Liver (tissue), 9 donors: Measurements from ENCODE around the gene NPPC. TPM values are rescaled to one million over a fixed set of nuclear protein-coding genes. Genes with fewer than 3 reads are reported as not detected.
"Not testable (repeated sequence)": the region's sequence is repeated elsewhere in the genome, so short reads cannot be mapped to it uniquely, and the experiment has no call there.

Experiments used
- DNase-seq: peaks from one replicate; pipeline ENCODE4 v3.0.0-alpha.2; 2017; ENCODE audit warnings: low spot score
- H3K27ac ChIP-seq, 2 donors: one replicate each; pipeline ENCODE4 v1.7.0; 2013; ENCODE audit warnings: inconsistent platforms in 2 of 2, low read length in 2 of 2, control low read depth in 1 of 2, low read depth in 1 of 2, mild to moderate bottlenecking in 1 of 2
- H3K27me3 ChIP-seq, 4 donors: one replicate each; pipeline versions ENCODE4 v1.6.1 to v1.7.0; 2013; ENCODE audit warnings: low read length in 3 of 4, inconsistent platforms in 1 of 4, mild to moderate bottlenecking in 1 of 4, moderate library complexity in 1 of 4; ENCODE audit not compliant: control insufficient read depth in 4 of 4, insufficient read depth in 4 of 4
- H3K36me3 ChIP-seq, 4 donors: one replicate each; pipeline versions ENCODE4 v1.6.1 to v1.7.0; 2013; ENCODE audit warnings: low read length in 3 of 4, mild to moderate bottlenecking in 3 of 4, low read depth in 1 of 4, moderate library complexity in 1 of 4; ENCODE audit not compliant: control insufficient read depth in 4 of 4, insufficient read depth in 3 of 4
- H3K4me1 ChIP-seq, 4 donors: one replicate each; pipeline versions ENCODE4 v1.6.1 to v1.7.0; 2013; ENCODE audit warnings: low read length in 3 of 4, mild to moderate bottlenecking in 3 of 4, moderate library complexity in 1 of 4; ENCODE audit not compliant: control insufficient read depth in 4 of 4, insufficient read depth in 4 of 4
- H3K4me3 ChIP-seq, 3 donors: one replicate each; pipeline versions ENCODE4 v1.6.1 to v1.7.0; 2013; ENCODE audit warnings: low read length in 3 of 3, control low read depth in 1 of 3, low read depth in 1 of 3, mild to moderate bottlenecking in 1 of 3
- H3K9ac ChIP-seq, 2 donors: one replicate each; pipeline ENCODE4 v1.7.0; 2013; ENCODE audit warnings: low read length in 2 of 2, mild to moderate bottlenecking in 2 of 2, moderate library complexity in 2 of 2, control low read depth in 1 of 2, low read depth in 1 of 2
- H3K9me3 ChIP-seq, 4 donors: one replicate each; pipeline versions ENCODE4 v1.6.1 to v1.7.0; 2013; ENCODE audit warnings: low read length in 3 of 4; ENCODE audit not compliant: control insufficient read depth in 4 of 4
- FOXA1 ChIP-seq: IDR thresholded peaks from 2 replicates; pipeline ENCODE4 v1.6.1; 2016; ENCODE audit warnings: antibody characterized with exemption
- FOXA2 ChIP-seq: IDR thresholded peaks from 2 replicates; pipeline ENCODE4 v1.6.1; 2016; ENCODE audit warnings: antibody characterized with exemption
- HNF4A ChIP-seq, 2 donors: conservative IDR thresholded peaks; 2 replicates each; pipeline ENCODE4 v1.6.1; 2016; ENCODE audit warnings: antibody characterized with exemption in 2 of 2, mild to moderate bottlenecking in 2 of 2
- HNF4G ChIP-seq: IDR thresholded peaks from 2 replicates; pipeline ENCODE4 v1.6.1; 2016; ENCODE audit warnings: antibody characterized with exemption
- NR2F2 ChIP-seq: IDR thresholded peaks from 2 replicates; pipeline ENCODE4 v1.6.1; 2016; ENCODE audit warnings: antibody characterized with exemption
- TAF1 ChIP-seq: conservative IDR thresholded peaks from 2 replicates; pipeline ENCODE4 v1.6.1; 2016; ENCODE audit warnings: antibody characterized with exemption, mild to moderate bottlenecking
- WGBS: extraction: QIAGEN DNeasy Blood & Tissue Kit; methylation state at CpG from one replicate; pipeline ENCODE4 v1.1.7; 2013; 5-methylcytosine and 5-hydroxymethylcytosine counted together
- polyA plus RNA-seq, 2 donors: library from polyadenylated mRNA; stranded (reverse) in 1 of 2; unstranded in 1 of 2; fragments of 200-250 nt in 1 of 2; fragments of >200 nt in 1 of 2; fragmentation: Nextera tagmentation in 1 of 2; extraction: Ambion mirVana in 1 of 2; gene quantifications; one replicate each; pipeline versions ENCODE4 v1.2.1 to v1.2.3, GENCODE V29; 2013 to 2015
- total RNA-seq, 2 donors: library from RNA; depleted of rRNA; stranded (reverse); fragments of >200 nt; gene quantifications; one replicate each; pipeline ENCODE4 v1.2.3, GENCODE V29; 2014
- TF ChIP-seq, protein P1 (sequence below): IDR thresholded peaks from 2 replicates; pipeline ENCODE4 v1.6.1; 2016; ENCODE audit warnings: antibody characterized with exemption
- TF ChIP-seq, protein P2 (sequence below): IDR thresholded peaks from 2 replicates; pipeline ENCODE4 v1.6.1; 2016; ENCODE audit warnings: antibody characterized with exemption
- TF ChIP-seq, protein P3 (sequence below): IDR thresholded peaks from 2 replicates; pipeline ENCODE4 v1.6.1; 2016; ENCODE audit warnings: antibody characterized with exemption, mild to moderate bottlenecking
- TF ChIP-seq, protein P4 (sequence below): fragments of 150-350 bp; IDR thresholded peaks from 2 replicates; pipeline ENCODE4 v1.5.1; 2017; ENCODE audit warnings: improper control_type of control experiment, low read depth, low read length; ENCODE audit not compliant: missing input control
- donor health status: healthy.
- donor health status: healthy.
- donor health status: healthy.
- donor health status: healthy.
- donor health status: healthy.

The NPPC gene
- total and polyA plus RNA-seq, 4 donors = 0.47 TPM; not detected in 3

DNA sequence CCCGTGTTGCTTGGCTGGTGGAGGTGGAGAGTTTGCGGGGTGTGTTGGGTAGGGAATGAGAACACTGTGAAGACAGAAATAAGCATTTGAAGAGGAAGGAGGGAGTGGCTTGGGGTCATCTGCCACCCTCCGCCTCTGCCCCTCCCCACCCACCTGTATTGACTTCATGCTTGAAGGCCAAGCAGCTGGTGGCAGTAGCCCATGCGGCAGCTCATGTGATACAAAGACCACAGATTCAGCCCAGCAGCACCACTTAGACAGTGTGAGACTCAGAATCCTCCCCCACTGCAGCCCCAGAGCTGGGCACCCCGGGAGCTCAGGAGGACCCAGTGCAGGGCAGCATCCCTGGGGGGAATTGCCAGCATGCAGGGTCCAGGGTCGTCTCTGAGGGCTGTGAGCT lies 15.4 kb downstream of the NPPC start:
- H3K27me3 ChIP-seq = no peaks in the 10 kb centered on the region
- 77% methylated on average over 6 of the region's 6 CpGs for whole genome bisulfite sequencing
- TF ChIP-seq, protein P1, sequence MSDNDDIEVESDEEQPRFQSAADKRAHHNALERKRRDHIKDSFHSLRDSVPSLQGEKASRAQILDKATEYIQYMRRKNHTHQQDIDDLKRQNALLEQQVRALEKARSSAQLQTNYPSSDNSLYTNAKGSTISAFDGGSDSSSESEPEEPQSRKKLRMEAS = no peak
- TF ChIP-seq TAF1 (no peak), NR2F2 (no peak), FOXA1 (no peak), HNF4A (conservative IDR thresholded peaks at IDR 0.05) (no peak)
- TF ChIP-seq, protein P2, sequence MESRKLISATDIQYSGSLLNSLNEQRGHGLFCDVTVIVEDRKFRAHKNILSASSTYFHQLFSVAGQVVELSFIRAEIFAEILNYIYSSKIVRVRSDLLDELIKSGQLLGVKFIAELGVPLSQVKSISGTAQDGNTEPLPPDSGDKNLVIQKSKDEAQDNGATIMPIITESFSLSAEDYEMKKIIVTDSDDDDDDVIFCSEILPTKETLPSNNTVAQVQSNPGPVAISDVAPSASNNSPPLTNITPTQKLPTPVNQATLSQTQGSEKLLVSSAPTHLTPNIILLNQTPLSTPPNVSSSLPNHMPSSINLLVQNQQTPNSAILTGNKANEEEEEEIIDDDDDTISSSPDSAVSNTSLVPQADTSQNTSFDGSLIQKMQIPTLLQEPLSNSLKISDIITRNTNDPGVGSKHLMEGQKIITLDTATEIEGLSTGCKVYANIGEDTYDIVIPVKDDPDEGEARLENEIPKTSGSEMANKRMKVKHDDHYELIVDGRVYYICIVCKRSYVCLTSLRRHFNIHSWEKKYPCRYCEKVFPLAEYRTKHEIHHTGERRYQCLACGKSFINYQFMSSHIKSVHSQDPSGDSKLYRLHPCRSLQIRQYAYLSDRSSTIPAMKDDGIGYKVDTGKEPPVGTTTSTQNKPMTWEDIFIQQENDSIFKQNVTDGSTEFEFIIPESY = no peak
- TF ChIP-seq, protein P3, sequence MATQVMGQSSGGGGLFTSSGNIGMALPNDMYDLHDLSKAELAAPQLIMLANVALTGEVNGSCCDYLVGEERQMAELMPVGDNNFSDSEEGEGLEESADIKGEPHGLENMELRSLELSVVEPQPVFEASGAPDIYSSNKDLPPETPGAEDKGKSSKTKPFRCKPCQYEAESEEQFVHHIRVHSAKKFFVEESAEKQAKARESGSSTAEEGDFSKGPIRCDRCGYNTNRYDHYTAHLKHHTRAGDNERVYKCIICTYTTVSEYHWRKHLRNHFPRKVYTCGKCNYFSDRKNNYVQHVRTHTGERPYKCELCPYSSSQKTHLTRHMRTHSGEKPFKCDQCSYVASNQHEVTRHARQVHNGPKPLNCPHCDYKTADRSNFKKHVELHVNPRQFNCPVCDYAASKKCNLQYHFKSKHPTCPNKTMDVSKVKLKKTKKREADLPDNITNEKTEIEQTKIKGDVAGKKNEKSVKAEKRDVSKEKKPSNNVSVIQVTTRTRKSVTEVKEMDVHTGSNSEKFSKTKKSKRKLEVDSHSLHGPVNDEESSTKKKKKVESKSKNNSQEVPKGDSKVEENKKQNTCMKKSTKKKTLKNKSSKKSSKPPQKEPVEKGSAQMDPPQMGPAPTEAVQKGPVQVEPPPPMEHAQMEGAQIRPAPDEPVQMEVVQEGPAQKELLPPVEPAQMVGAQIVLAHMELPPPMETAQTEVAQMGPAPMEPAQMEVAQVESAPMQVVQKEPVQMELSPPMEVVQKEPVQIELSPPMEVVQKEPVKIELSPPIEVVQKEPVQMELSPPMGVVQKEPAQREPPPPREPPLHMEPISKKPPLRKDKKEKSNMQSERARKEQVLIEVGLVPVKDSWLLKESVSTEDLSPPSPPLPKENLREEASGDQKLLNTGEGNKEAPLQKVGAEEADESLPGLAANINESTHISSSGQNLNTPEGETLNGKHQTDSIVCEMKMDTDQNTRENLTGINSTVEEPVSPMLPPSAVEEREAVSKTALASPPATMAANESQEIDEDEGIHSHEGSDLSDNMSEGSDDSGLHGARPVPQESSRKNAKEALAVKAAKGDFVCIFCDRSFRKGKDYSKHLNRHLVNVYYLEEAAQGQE = no peak
- TF ChIP-seq, protein P4, sequence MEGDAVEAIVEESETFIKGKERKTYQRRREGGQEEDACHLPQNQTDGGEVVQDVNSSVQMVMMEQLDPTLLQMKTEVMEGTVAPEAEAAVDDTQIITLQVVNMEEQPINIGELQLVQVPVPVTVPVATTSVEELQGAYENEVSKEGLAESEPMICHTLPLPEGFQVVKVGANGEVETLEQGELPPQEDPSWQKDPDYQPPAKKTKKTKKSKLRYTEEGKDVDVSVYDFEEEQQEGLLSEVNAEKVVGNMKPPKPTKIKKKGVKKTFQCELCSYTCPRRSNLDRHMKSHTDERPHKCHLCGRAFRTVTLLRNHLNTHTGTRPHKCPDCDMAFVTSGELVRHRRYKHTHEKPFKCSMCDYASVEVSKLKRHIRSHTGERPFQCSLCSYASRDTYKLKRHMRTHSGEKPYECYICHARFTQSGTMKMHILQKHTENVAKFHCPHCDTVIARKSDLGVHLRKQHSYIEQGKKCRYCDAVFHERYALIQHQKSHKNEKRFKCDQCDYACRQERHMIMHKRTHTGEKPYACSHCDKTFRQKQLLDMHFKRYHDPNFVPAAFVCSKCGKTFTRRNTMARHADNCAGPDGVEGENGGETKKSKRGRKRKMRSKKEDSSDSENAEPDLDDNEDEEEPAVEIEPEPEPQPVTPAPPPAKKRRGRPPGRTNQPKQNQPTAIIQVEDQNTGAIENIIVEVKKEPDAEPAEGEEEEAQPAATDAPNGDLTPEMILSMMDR = no peak

DNA sequence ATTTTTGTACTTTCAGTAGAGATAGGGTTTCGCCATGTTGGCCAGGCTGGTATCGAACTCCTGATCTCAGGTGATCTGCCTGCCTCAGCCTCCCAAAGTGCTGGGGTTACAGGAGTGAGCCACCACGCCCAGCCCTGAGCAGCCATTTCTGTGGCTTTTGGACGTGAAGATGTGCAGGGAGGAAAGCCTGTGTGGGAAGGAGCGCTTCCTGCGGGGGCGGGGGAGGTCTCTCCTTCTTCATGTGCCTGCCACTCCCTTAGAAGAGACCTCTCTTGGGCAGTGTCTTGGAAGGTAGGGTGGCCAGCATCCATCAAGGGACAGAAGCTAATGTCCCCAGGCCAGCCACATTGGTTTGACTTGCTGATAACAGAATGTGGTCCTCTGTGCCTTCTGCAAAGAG lies 16.0 kb downstream of the NPPC start:
- not testable (repeated sequence) for DNase-seq, H3K4me3 ChIP-seq, H3K27ac ChIP-seq, H3K27me3 ChIP-seq, H3K9ac ChIP-seq, H3K36me3 ChIP-seq, H3K9me3 ChIP-seq, H3K4me1 ChIP-seq
- WGBS = 90% methylated on average over 7 of the region's 7 CpGs

More for the DNA sequence above, 15.4 kb downstream of the NPPC start:
- H3K4me1 ChIP-seq = no peaks in the 10 kb centered on the region
- no peaks in the 10 kb centered on the region for H3K9me3 ChIP-seq
- H3K4me3 ChIP-seq = no peak overlapping the region
- no peaks in the 10 kb centered on the region for H3K36me3 ChIP-seq
- no peak for DNase-seq
- no peak overlapping the region for H3K27ac ChIP-seq
- no peak overlapping the region for H3K9ac ChIP-seq

DNA sequence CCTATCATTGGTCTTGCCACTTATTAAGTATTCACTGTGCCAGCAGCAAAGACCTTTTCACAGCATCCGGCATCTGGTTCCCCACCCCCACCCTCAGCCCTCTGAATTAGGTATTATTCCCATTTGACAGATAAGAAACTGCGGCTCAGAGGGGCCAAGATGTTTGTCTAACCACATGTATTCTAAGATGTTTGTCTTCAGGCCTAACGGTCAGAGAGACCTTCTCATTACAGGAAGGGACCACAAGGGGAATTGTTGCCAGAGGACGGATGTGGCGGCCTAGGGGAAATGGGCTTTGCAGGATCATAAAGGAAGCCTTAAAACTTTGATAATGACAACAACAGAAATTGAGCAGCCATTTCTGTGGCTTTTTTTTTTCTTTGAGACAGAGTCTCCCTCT lies 16.6 kb downstream of the NPPC start:
- WGBS = 65% methylated on average over 5 of the region's 5 CpGs
- DNase-seq = no peak
- H3K4me3 ChIP-seq = no peak overlapping the region
- H3K36me3 ChIP-seq = no peaks in the 10 kb centered on the region
- no peaks in the 10 kb centered on the region for H3K4me1 ChIP-seq
- no peak for TF ChIP-seq FOXA2
- no peak for TF ChIP-seq HNF4G
- no peak for TF ChIP-seq NR2F2
- TF ChIP-seq, protein P2 = no peak
- no peaks in the 10 kb centered on the region for H3K27me3 ChIP-seq
- H3K27ac ChIP-seq = no peak overlapping the region
- H3K9me3 ChIP-seq = no peaks in the 10 kb centered on the region
- no peak overlapping the region for H3K9ac ChIP-seq
